Measurements from ENCODE around the gene DTNB. TPM values are rescaled to one million over a fixed set of nuclear protein-coding genes. Genes with fewer than 3 reads are reported as not detected.

DTNB gene
- total and polyA plus RNA-seq, 4 experiments from 2014 or later: 18.0 to 45.3 (median 33.2) TPM

GRCh38 chr2:25400576-25401216 lies 272.7 kb downstream of the DTNB start:
- ChIA-PET POLR2A (ENCODE audit: partially characterized antibody) (no interaction called here), CTCF (ENCODE audit: partially characterized antibody) (interaction anchor here (0.9 kb wide), 1 partner anchor 39 kb away, joined by 3 read pairs; no protein-coding TSS in a partner anchor)
- no peaks in the 10 kb centered on the region for H3K36me3 ChIP-seq (ENCODE audit: insufficient read depth, low read length)
- H3K4me3 ChIP-seq (ENCODE audit: low read length in 2 of 2): no peak overlapping the region
- no peak for DNase-seq
- peaks cover 2 to 12% of the 10 kb centered on the region in 2 donors for H3K36me3 Mint-ChIP-seq
- H3K27ac ChIP-seq (ENCODE audit: low read depth, low read length): no peak overlapping the region
- intact Hi-C loops (cut with micrococcal nuclease): no loop called here
- H3K27ac Mint-ChIP-seq: no peak overlapping the region
- H3K9me3 Mint-ChIP-seq: no peaks in the 10 kb centered on the region
- H3K9me3 ChIP-seq (ENCODE audit: control insufficient read depth in 1 of 2, low read length in 2 of 2): no peaks in the 10 kb centered on the region
- H3K27me3 ChIP-seq (ENCODE audit: insufficient read depth, low read length): no peaks in the 10 kb centered on the region
- no peak overlapping the region for H3K4me3 Mint-ChIP-seq
- no peaks in the 10 kb centered on the region for H3K27me3 Mint-ChIP-seq
- no peaks in the 10 kb centered on the region for H3K4me1 ChIP-seq (ENCODE audit: insufficient read depth, low read length)
- H3K4me1 Mint-ChIP-seq: peaks cover 0 to 5% (median under 1%) of the 10 kb centered on the region in 4 donors

- Histone ChIP-seq H3K9me3 (ENCODE audit: control insufficient read depth in 1 of 2, low read length in 2 of 2) (no peaks in the 10 kb centered on the region), H3K27ac (ENCODE audit: low read depth, low read length) (no peak overlapping the region), H3K36me3 (ENCODE audit: insufficient read depth, low read length) (no peaks in the 10 kb centered on the region), H3K4me3 (ENCODE audit: low read length in 2 of 2) (no peak overlapping the region), H3K27me3 (ENCODE audit: insufficient read depth, low read length) (no peaks in the 10 kb centered on the region), H3K4me1 (ENCODE audit: insufficient read depth, low read length) (no peaks in the 10 kb centered on the region)
- Mint-ChIP-seq H3K27me3 (no peaks in the 10 kb centered on the region), H3K27ac (no peak overlapping the region), H3K9me3 (no peaks in the 10 kb centered on the region), H3K4me1 (peaks cover 0 to 5% (median under 1%) of the 10 kb centered on the region in 4 donors), H3K4me3 (no peak overlapping the region), H3K36me3 (peaks cover 2 to 12% of the 10 kb centered on the region in 2 donors)
- intact Hi-C loops (cut with micrococcal nuclease): no loop called here
- POLR2A ChIA-PET (ENCODE audit: partially characterized antibody): no interaction called here
- DNase-seq: no peak
- CTCF ChIA-PET (ENCODE audit: partially characterized antibody): no interaction called here
Measured at GRCh38 chr2:25400169-25400568, 273.2 kb downstream of the DTNB start.

- no peaks in the 10 kb centered on the region for H3K4me1 ChIP-seq (ENCODE audit: insufficient read depth, low read length)
- no peak overlapping the region for H3K4me3 Mint-ChIP-seq
Measured at GRCh38 chr2:25398534-25398933, 274.8 kb downstream of the DTNB start.

GRCh38 chr2:25397777-25398176 lies 275.6 kb downstream of the DTNB start:
- Histone ChIP-seq H3K36me3 (ENCODE audit: insufficient read depth, low read length) (no peaks in the 10 kb centered on the region), H3K9me3 (ENCODE audit: control insufficient read depth in 1 of 2, low read length in 2 of 2) (no peaks in the 10 kb centered on the region), H3K4me1 (ENCODE audit: insufficient read depth, low read length) (no peaks in the 10 kb centered on the region), H3K27me3 (ENCODE audit: insufficient read depth, low read length) (no peaks in the 10 kb centered on the region), H3K27ac (ENCODE audit: low read depth, low read length) (no peak overlapping the region), H3K4me3 (ENCODE audit: low read length in 2 of 2) (no peak overlapping the region)
- Mint-ChIP-seq H3K27ac (no peak overlapping the region), H3K36me3 (peaks cover 4 to 7% of the 10 kb centered on the region in 2 donors), H3K9me3 (no peaks in the 10 kb centered on the region), H3K4me3 (no peak overlapping the region), H3K4me1 (peaks cover 0 to 1% (median 0%) of the 10 kb centered on the region in 4 donors), H3K27me3 (no peaks in the 10 kb centered on the region)
- intact Hi-C loops (cut with micrococcal nuclease): no loop called here
- ChIA-PET CTCF (ENCODE audit: partially characterized antibody) (no interaction called here), POLR2A (ENCODE audit: partially characterized antibody) (no interaction called here)
- DNase-seq: no peak

More at GRCh38 chr2:25398534-25398933, 274.8 kb downstream of the DTNB start:
- Mint-ChIP-seq H3K27ac (no peak overlapping the region), H3K27me3 (no peaks in the 10 kb centered on the region), H3K4me1 (peaks cover 0 to 2% (median under 1%) of the 10 kb centered on the region in 4 donors), H3K9me3 (no peaks in the 10 kb centered on the region), H3K36me3 (peaks cover 2 to 7% of the 10 kb centered on the region in 2 donors)
- ChIA-PET CTCF (ENCODE audit: partially characterized antibody) (no interaction called here), POLR2A (ENCODE audit: partially characterized antibody) (no interaction called here)
- no peak overlapping the region for H3K27ac ChIP-seq (ENCODE audit: low read depth, low read length)
- no peak overlapping the region for H3K4me3 ChIP-seq (ENCODE audit: low read length in 2 of 2)
- no peaks in the 10 kb centered on the region for H3K9me3 ChIP-seq (ENCODE audit: control insufficient read depth in 1 of 2, low read length in 2 of 2)
- no peaks in the 10 kb centered on the region for H3K36me3 ChIP-seq (ENCODE audit: insufficient read depth, low read length)
- H3K27me3 ChIP-seq (ENCODE audit: insufficient read depth, low read length): no peaks in the 10 kb centered on the region
- intact Hi-C loops (cut with micrococcal nuclease): no loop called here
- no peak for DNase-seq

- Histone ChIP-seq H3K4me3 (ENCODE audit: low read length in 2 of 2) (no peak overlapping the region), H3K4me1 (ENCODE audit: insufficient read depth, low read length) (no peaks in the 10 kb centered on the region), H3K9me3 (ENCODE audit: control insufficient read depth in 1 of 2, low read length in 2 of 2) (no peaks in the 10 kb centered on the region), H3K36me3 (ENCODE audit: insufficient read depth, low read length) (no peaks in the 10 kb centered on the region), H3K27ac (ENCODE audit: low read depth, low read length) (no peak overlapping the region), H3K27me3 (ENCODE audit: insufficient read depth, low read length) (no peaks in the 10 kb centered on the region)
- no peak overlapping the region for H3K4me3 Mint-ChIP-seq
- H3K27me3 Mint-ChIP-seq: no peaks in the 10 kb centered on the region
- peaks cover 31 to 43% of the 10 kb centered on the region in 2 donors for H3K36me3 Mint-ChIP-seq
- DNase-seq: no peak
- ChIA-PET POLR2A (ENCODE audit: partially characterized antibody) (interaction anchor here (1.5 kb wide), 1 partner anchor 27 kb away, joined by 3 read pairs; no protein-coding TSS in a partner anchor), CTCF (ENCODE audit: partially characterized antibody) (interaction anchor here (2.0 kb wide), 1 partner anchor 27 kb away, joined by 5 read pairs; no protein-coding TSS in a partner anchor)
- H3K9me3 Mint-ChIP-seq: no peaks in the 10 kb centered on the region
- intact Hi-C loops (cut with micrococcal nuclease): no loop called here
- no peak overlapping the region for H3K27ac Mint-ChIP-seq
- peaks cover 0 to 3% (median 0%) of the 10 kb centered on the region in 4 donors for H3K4me1 Mint-ChIP-seq
Measured at GRCh38 chr2:25389161-25389560, 284.2 kb downstream of the DTNB start.

- CTCF ChIA-PET (ENCODE audit: partially characterized antibody): interaction anchor here (2.0 kb wide), 1 partner anchor 26 kb away, joined by 5 read pairs; no protein-coding TSS in a partner anchor
- Histone ChIP-seq H3K27ac (ENCODE audit: low read depth, low read length) (no peak overlapping the region), H3K36me3 (ENCODE audit: insufficient read depth, low read length) (no peaks in the 10 kb centered on the region), H3K4me1 (ENCODE audit: insufficient read depth, low read length) (no peaks in the 10 kb centered on the region), H3K27me3 (ENCODE audit: insufficient read depth, low read length) (no peaks in the 10 kb centered on the region), H3K9me3 (ENCODE audit: control insufficient read depth in 1 of 2, low read length in 2 of 2) (no peaks in the 10 kb centered on the region), H3K4me3 (ENCODE audit: low read length in 2 of 2) (no peak overlapping the region)
- intact Hi-C loops (cut with micrococcal nuclease): no loop called here
- Mint-ChIP-seq H3K9me3 (no peaks in the 10 kb centered on the region), H3K27ac (no peak overlapping the region), H3K27me3 (no peaks in the 10 kb centered on the region), H3K4me1 (peaks cover 0 to 3% (median 0%) of the 10 kb centered on the region in 4 donors), H3K36me3 (peaks cover 31 to 43% of the 10 kb centered on the region in 2 donors), H3K4me3 (no peak overlapping the region)
- POLR2A ChIA-PET (ENCODE audit: partially characterized antibody): interaction anchor here (1.5 kb wide), 1 partner anchor 26 kb away, joined by 3 read pairs; no protein-coding TSS in a partner anchor
- DNase-seq: no peak
Measured at GRCh38 chr2:25388491-25388890, 284.9 kb downstream of the DTNB start.

- Mint-ChIP-seq H3K36me3 (peaks cover 31 to 43% of the 10 kb centered on the region in 2 donors), H3K27me3 (no peaks in the 10 kb centered on the region), H3K4me1 (peaks cover 0 to 3% (median 0%) of the 10 kb centered on the region in 4 donors), H3K9me3 (no peaks in the 10 kb centered on the region), H3K27ac (no peak overlapping the region), H3K4me3 (no peak overlapping the region)
- Histone ChIP-seq H3K27me3 (ENCODE audit: insufficient read depth, low read length) (no peaks in the 10 kb centered on the region), H3K27ac (ENCODE audit: low read depth, low read length) (no peak overlapping the region), H3K4me1 (ENCODE audit: insufficient read depth, low read length) (no peaks in the 10 kb centered on the region), H3K4me3 (ENCODE audit: low read length in 2 of 2) (no peak overlapping the region), H3K36me3 (ENCODE audit: insufficient read depth, low read length) (no peaks in the 10 kb centered on the region), H3K9me3 (ENCODE audit: control insufficient read depth in 1 of 2, low read length in 2 of 2) (no peaks in the 10 kb centered on the region)
- ChIA-PET CTCF (ENCODE audit: partially characterized antibody) (no interaction called here), POLR2A (ENCODE audit: partially characterized antibody) (no interaction called here)
- intact Hi-C loops (cut with micrococcal nuclease): no loop called here
- DNase-seq: no peak
Measured at GRCh38 chr2:25387876-25388449, 285.4 kb downstream of the DTNB start.

All from CD4-positive, alpha-beta memory T cell (primary cell).